Measurements from ENCODE around the gene TMOD1. TPM values are rescaled to one million over a fixed set of nuclear protein-coding genes. Genes with fewer than 3 reads are reported as not detected.

The TMOD1 gene
- total and polyA plus RNA-seq, 2 of the 8 experiments (the other 6 are each of a cell fraction or from before 2014, with no cell fraction given): 0.17 to 0.88 TPM

DNA sequence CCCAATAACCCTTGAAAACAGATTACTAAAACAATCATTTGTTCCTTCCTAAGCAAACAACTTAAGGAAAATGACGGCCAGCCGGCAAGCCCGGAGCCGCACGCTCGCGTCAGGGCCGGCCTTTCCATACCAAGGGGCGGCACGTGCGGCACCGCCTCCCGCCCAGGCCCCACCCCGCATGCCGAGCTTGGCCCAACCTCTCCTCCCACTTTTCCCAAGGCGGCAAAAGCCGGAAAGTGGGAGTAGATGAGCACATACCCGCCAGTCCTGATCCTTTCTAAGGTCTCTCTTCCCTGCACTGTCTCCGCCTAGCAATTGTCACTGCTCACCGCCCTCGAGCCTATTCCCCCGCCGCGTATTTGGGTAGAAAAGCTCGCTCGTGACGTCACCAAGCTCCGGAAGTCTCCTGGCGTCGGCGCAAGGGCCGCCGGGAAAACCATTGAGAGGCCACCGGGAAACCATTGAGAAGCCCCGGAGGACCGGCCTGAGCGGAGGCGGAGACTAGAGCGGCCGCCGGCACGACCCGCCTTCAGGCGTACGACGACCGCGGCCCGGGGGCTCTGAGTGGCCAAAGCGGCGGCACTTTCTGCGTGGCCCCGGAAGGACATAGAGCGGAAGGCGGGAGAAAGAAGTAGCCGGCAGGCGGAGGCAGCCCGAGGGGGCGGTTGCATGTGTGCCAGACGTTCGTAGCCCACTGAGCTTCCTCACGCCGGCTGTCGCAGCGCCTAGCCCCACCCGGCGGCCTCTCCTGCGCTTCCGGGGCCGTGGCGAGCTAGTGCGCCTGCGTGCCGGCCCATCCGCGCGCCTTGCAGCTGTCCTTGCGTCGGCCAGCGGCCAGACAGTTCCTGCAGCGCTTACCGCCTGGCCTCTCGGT is 131.8 kb downstream of the TMOD1 start, which contains the start of the genes NCBP1 and TSTD2 (continued):
- TF ChIP-seq FOSL1 (IDR thresholded peaks at IDR 0.05; ENCODE audit: insufficient read depth, low read depth, low read length): no peak
- TF ChIP-seq SUZ12 (IDR thresholded peaks at IDR 0.05; ENCODE audit: low read length): no peak
- no peak for TF ChIP-seq JUN (IDR thresholded peaks at IDR 0.05; ENCODE audit: low read depth, low read length)
- no peak for TF ChIP-seq BACH1 (IDR thresholded peaks at IDR 0.05; ENCODE audit: low read length)
- peak; percentile 56; the same call in 1 of the 2 replicates for TF ChIP-seq RBBP5 (IDR thresholded peaks at IDR 0.05; ENCODE audit: borderline replicate concordance, low read depth, low read length)
- TF ChIP-seq PHF8 (conservative IDR thresholded peaks at IDR 0.05; ENCODE audit: low read depth, low read length): peak; percentile 84
- TF ChIP-seq, protein P1, sequence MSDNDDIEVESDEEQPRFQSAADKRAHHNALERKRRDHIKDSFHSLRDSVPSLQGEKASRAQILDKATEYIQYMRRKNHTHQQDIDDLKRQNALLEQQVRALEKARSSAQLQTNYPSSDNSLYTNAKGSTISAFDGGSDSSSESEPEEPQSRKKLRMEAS (IDR thresholded peaks at IDR 0.05): peak; percentile 96
- peak; percentile 82 for TF ChIP-seq TBP (IDR thresholded peaks at IDR 0.05; ENCODE audit: low read depth, low read length)
- peak; percentile 28 for TF ChIP-seq TAF7 (optimal IDR thresholded peaks at IDR 0.05; ENCODE audit: borderline replicate concordance, low read depth, low read length)
- TF ChIP-seq CBX5 (IDR thresholded peaks at IDR 0.05; ENCODE audit: low read depth, low read length): no peak
- no peak for TF ChIP-seq EZH2 (IDR thresholded peaks at IDR 0.05; ENCODE audit: low read depth, low read length, severe bottlenecking)
- TF ChIP-seq NANOG (IDR thresholded peaks at IDR 0.05; ENCODE audit: insufficient read depth, low read depth, low read length, poor library complexity, severe bottlenecking): peak; percentile 39
- TF ChIP-seq SIN3A (conservative IDR thresholded peaks at IDR 0.05 in 1 of 2, IDR thresholded peaks at IDR 0.05 in 1 of 2; ENCODE audit: low read depth in 1 of 2, low read length in 2 of 2): peak; percentile 17 to 86; a peak in 2 of 4 replicates
- TF ChIP-seq SP1 (IDR thresholded peaks at IDR 0.05; ENCODE audit: low read depth, low read length): no peak
- TF ChIP-seq, protein P2, sequence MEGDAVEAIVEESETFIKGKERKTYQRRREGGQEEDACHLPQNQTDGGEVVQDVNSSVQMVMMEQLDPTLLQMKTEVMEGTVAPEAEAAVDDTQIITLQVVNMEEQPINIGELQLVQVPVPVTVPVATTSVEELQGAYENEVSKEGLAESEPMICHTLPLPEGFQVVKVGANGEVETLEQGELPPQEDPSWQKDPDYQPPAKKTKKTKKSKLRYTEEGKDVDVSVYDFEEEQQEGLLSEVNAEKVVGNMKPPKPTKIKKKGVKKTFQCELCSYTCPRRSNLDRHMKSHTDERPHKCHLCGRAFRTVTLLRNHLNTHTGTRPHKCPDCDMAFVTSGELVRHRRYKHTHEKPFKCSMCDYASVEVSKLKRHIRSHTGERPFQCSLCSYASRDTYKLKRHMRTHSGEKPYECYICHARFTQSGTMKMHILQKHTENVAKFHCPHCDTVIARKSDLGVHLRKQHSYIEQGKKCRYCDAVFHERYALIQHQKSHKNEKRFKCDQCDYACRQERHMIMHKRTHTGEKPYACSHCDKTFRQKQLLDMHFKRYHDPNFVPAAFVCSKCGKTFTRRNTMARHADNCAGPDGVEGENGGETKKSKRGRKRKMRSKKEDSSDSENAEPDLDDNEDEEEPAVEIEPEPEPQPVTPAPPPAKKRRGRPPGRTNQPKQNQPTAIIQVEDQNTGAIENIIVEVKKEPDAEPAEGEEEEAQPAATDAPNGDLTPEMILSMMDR (IDR thresholded peaks at IDR 0.05; ENCODE audit: control extremely low read depth in 1 of 3, insufficient read depth in 1 of 3, low read depth in 1 of 3, low read length in 3 of 3): no peak
- no peak for TF ChIP-seq RNF2 (IDR thresholded peaks at IDR 0.05; ENCODE audit: borderline replicate concordance, low read depth, low read length, missing control alignments, poor library complexity, severe bottlenecking)
- TF ChIP-seq, protein P3, sequence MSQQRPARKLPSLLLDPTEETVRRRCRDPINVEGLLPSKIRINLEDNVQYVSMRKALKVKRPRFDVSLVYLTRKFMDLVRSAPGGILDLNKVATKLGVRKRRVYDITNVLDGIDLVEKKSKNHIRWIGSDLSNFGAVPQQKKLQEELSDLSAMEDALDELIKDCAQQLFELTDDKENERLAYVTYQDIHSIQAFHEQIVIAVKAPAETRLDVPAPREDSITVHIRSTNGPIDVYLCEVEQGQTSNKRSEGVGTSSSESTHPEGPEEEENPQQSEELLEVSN (IDR thresholded peaks at IDR 0.05): peak; percentile 86
- TF ChIP-seq CHD1 (IDR thresholded peaks at IDR 0.05; ENCODE audit: low read depth, low read length): no peak
- peak; percentile 58; the same call in 1 of the 2 replicates for TF ChIP-seq EGR1 (IDR thresholded peaks at IDR 0.05; ENCODE audit: borderline replicate concordance, low read depth, low read length)

Data from H1 (cell line).